AG04450 (cell line): ENCODE results near the gene CHTF18. TPM values are rescaled to one million over a fixed set of nuclear protein-coding genes. Genes with fewer than 3 reads are reported as not detected.
A peak's percentile ranks its signal among the peaks of the same experiment; 100 is the strongest.

Experiments used
- CTCF ChIA-PET: fragments of 300-600, 350-600 bp; formaldehyde crosslinking; extraction: SDS; loops from one replicate; lab custom pipeline; 2022; ENCODE audit warnings: antibody characterized with exemption, inconsistent platforms; lab: Charles Lee
- POLR2A ChIA-PET: fragments of 350-600 bp; formaldehyde crosslinking; extraction: SDS; loops from one replicate; lab custom pipeline; 2021; ENCODE audit warnings: antibody characterized with exemption, inconsistent platforms; lab: Yijun Ruan, JAX
- DNase-seq: peaks from one replicate; pipeline ENCODE4 v3.0.0-alpha.2; 2011; ENCODE audit warnings: low read depth, low spot score
- H3K27ac ChIP-seq: one replicate; pipeline ENCODE4 v1.5.1; 2012; ENCODE audit warnings: low read depth, low read length, control low read depth
- H3K27me3 ChIP-seq: one replicate; pipeline ENCODE4 v1.6.0; 2012; ENCODE audit warnings: low read length; ENCODE audit not compliant: control insufficient read depth, insufficient read depth
- H3K4me3 ChIP-seq: 2 replicates; pipeline ENCODE4 v1.5.1; 2011; ENCODE audit warnings: mild to moderate bottlenecking, low read depth, low read length, control low read depth
- H3K9me3 ChIP-seq: 2 replicates; pipeline ENCODE4 v1.5.1; 2012; ENCODE audit warnings: low read length; ENCODE audit not compliant: control insufficient read depth, insufficient read depth
- polyA plus RNA-seq: library from polyadenylated mRNA; depleted of rRNA; stranded (reverse); fragments of >200 nt; gene quantifications from 2 replicates; pipeline ENCODE4 v1.2.3, GENCODE V29; 2011
- TF ChIP-seq, protein P1 (sequence below): IDR thresholded peaks from 2 replicates; pipeline ENCODE4 v1.5.1; 2011; ENCODE audit warnings: low read depth, low read length, control low read depth, inconsistent platforms

CHTF18 gene
- polyA plus RNA-seq, 1 experiment, result 1.1 TPM

DNA sequence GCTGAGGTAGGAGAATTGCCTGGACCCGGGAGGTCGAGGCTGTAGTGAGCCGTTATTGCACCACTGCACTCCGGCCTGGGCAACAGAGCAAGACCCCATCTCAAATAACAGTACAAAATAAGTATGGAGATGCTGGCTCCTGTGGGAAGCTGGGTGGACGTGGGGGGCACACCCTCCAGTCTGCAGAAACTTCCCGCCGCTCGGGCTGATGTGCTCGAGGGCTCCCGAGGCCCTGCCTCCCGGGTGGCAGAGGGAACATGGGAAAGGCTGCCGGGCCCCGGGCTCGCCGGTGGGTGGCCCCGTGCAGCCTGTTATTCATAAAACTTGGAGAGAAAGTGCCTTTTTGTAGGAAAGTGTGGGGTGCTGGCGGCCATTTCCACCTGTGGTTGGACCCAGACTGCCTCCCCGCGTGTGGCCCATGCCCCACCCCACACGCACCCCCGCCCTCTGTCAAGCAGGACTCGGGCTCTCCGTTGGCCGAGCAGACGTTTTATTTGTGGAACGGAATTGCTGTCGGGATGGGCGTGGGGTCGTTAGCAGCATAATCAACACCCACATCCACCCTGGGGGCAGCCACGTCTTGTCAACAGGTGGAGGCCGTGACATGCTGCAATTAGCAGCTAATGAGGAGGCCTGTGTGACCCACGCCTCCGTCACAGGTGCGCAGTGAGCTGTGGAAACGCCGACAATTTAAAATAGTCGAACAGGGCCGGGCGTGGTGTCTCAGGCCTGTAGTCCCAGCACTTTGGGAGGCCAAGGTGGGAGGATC, 40.3 kb upstream of the CHTF18 start:
- peaks cover 9% of the 10 kb centered on the region for H3K27me3 ChIP-seq
- TF ChIP-seq, protein P1, sequence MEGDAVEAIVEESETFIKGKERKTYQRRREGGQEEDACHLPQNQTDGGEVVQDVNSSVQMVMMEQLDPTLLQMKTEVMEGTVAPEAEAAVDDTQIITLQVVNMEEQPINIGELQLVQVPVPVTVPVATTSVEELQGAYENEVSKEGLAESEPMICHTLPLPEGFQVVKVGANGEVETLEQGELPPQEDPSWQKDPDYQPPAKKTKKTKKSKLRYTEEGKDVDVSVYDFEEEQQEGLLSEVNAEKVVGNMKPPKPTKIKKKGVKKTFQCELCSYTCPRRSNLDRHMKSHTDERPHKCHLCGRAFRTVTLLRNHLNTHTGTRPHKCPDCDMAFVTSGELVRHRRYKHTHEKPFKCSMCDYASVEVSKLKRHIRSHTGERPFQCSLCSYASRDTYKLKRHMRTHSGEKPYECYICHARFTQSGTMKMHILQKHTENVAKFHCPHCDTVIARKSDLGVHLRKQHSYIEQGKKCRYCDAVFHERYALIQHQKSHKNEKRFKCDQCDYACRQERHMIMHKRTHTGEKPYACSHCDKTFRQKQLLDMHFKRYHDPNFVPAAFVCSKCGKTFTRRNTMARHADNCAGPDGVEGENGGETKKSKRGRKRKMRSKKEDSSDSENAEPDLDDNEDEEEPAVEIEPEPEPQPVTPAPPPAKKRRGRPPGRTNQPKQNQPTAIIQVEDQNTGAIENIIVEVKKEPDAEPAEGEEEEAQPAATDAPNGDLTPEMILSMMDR, result no peak

DNA sequence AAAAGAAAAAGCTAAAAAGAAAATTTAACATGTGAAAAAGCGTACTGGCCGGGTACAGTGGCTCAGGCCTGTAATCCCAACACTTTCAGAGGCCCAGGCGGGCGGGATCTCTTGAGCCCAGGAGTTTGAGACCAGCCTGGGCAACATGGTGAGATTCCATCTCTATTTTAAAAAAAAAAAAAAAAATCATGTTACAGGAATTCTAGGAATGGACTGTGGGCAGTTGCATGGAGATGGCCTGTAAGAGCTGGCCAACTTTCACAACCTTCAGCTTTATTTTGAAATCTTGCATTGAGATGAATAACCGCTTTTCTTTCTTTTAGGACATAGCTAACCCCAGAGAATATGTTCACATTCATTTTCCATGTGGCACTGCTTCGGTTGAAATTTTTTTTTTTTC, 39.4 kb upstream of the CHTF18 start:
- Histone ChIP-seq H3K27me3 (peaks cover 12% of the 10 kb centered on the region), H3K4me3 (no peak overlapping the region), H3K9me3 (no peaks in the 10 kb centered on the region; the same call in 1 of the 2 replicates), H3K27ac (no peak overlapping the region)
- ChIA-PET CTCF (interaction anchor here (0.5 to 1.1 kb wide), 4 partner anchors 37 to 699 kb away, joined by 3 to 7 read pairs (median 6); no protein-coding TSS in a partner anchor), POLR2A (interaction anchor here (0.7 to 1.1 kb wide), 4 partner anchors 12 to 130 kb away, joined by 3 to 6 read pairs (median 4); partner anchors contain the start of genes CHTF18, MSLN and RPUSD1)
- DNase-seq, result peak; percentile 44
- TF ChIP-seq, protein P1, result no peak

More for the DNA sequence above, 40.3 kb upstream of the CHTF18 start:
- CTCF ChIA-PET, result interaction anchor here (0.5 to 0.7 kb wide), 2 partner anchors 53 to 310 kb away, joined by 6 read pairs; no protein-coding TSS in a partner anchor
- Histone ChIP-seq H3K4me3 (no peak overlapping the region), H3K9me3 (no peaks in the 10 kb centered on the region; the same call in 1 of the 2 replicates), H3K27ac (no peak overlapping the region)
- POLR2A ChIA-PET, result interaction anchor here (0.7 to 1.1 kb wide), 2 partner anchors 15 to 131 kb away, joined by 3 to 5 read pairs; no protein-coding TSS in a partner anchor
- DNase-seq, result no peak

DNA sequence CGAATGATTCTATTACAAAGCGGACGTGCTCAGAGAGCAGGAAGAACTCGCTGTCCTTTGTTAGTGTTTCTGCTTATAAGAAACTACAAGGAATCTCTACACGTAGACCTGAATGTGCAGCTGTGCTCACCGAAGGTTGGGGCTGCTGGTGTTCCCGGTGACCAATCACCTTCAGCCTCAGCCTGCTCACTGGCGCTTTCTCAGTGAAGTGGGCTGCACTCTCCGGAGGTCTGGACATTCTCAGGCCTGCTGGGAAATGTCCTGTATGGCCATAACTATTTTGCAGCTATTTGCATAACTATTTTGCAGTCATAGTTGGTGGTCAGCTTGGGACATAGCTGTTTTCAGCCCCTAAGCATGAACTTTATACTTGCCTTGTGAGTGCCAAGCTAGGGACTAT, 37.9 kb upstream of the CHTF18 start:
- DNase-seq, result no peak
- H3K4me3 ChIP-seq, result no peak overlapping the region
- H3K9me3 ChIP-seq, result no peaks in the 10 kb centered on the region; the same call in 1 of the 2 replicates
- ChIA-PET CTCF (interaction anchor here (1.2 kb wide), 1 partner anchor 9 kb away, joined by 3 read pairs; the partner anchor contains the start of gene CIAO3), POLR2A (no interaction called here)
- H3K27me3 ChIP-seq, result peaks cover 12% of the 10 kb centered on the region
- H3K27ac ChIP-seq, result no peak overlapping the region
- TF ChIP-seq, protein P1, result no peak

DNA sequence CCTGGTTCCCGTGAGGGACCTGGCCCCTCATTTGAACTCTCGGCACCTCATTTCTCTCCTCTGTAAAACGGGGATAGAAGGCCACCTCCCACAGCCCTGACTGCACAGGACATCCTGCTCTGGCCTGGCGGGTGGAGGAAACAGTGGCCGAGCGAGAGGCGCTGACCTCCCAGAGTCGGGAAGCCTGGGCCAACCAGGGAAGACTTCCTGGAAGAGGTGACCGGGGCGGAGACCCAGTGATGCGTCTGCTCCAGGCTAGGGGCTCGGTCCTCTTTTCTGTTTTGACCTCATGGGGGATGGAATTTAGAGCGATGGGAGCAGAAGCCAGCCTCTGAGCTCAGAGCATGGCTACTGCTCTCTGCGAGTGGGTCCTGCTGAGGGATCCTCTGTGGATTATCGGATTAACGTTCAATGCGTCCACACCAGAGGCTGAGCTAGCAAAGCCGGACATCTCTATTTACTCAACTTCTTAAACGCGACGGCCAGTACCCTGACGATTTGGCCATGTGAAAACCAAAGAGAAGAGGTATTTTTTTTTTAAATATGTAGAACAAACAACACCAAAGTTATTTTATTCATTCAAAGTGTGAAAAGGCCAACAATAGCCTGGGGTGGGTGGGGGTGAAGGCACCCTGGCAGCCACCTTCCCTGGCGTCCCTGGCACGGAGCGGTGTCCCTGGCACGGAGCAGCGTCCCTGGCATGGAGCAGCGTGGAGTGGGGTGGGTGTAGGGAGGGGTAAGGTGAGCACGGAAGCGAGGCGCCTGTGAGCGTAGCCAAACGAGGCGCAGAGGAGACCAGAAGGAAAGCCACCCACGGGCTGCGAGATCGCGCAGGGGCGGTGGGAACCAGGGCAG, 37.0 kb upstream of the CHTF18 start:
- TF ChIP-seq, protein P1, result no peak
- ChIA-PET CTCF (interaction anchor here (1.1 kb wide), 1 partner anchor 9 kb away, joined by 3 read pairs; no protein-coding TSS in a partner anchor), POLR2A (no interaction called here)
- Histone ChIP-seq H3K27ac (no peak overlapping the region), H3K9me3 (no peaks in the 10 kb centered on the region; the same call in none of the 2 replicates), H3K27me3 (peaks cover 12% of the 10 kb centered on the region), H3K4me3 (no peak overlapping the region)
- DNase-seq, result no peak
